Endothelial cell of umbilical vein (primary cell): ENCODE data around the gene SPPL2B.

ENCODE experiments used
- CTCF ChIP-seq, 2 donors: IDR thresholded peaks; 1 replicate in 1 of 2; 2 replicates in 1 of 2; pipeline ENCODE4 v1.5.1; 2011; ENCODE audit warnings: low read length in 2 of 2, mild to moderate bottlenecking in 2 of 2, moderate library complexity in 2 of 2, control low read depth in 1 of 2, inconsistent platforms in 1 of 2, low read depth in 1 of 2; ENCODE audit not compliant: insufficient read depth in 1 of 2; ENCODE audit errors: extremely low read depth in 1 of 2
- EZH2 ChIP-seq: IDR thresholded peaks from 2 replicates; pipeline ENCODE4 v1.6.1; 2012; ENCODE audit warnings: borderline replicate concordance, low read depth, mild to moderate bottlenecking, moderate library complexity, low read length, inconsistent platforms; ENCODE audit not compliant: severe bottlenecking
- GATA2 ChIP-seq: IDR thresholded peaks from 2 replicates; pipeline ENCODE4 v1.7.0; 2011; ENCODE audit warnings: low read depth, mild to moderate bottlenecking, moderate library complexity, mixed read lengths, low read length; ENCODE audit not compliant: insufficient read length, insufficient read depth
- JUN ChIP-seq: IDR thresholded peaks from 2 replicates; pipeline ENCODE4 v1.6.1; 2011; ENCODE audit warnings: borderline replicate concordance, low read depth; ENCODE audit not compliant: insufficient read length, insufficient read depth
- MYC ChIP-seq: IDR thresholded peaks from one replicate; pipeline ENCODE4 v1.6.1; 2011; ENCODE audit warnings: mild to moderate bottlenecking, low read depth, low read length
- POLR2A ChIP-seq: IDR thresholded peaks from 2 replicates; pipeline ENCODE4 v1.6.1; 2012; ENCODE audit warnings: low read depth, mild to moderate bottlenecking, control low read depth, low read length
- POLR2AphosphoS5 ChIP-seq: IDR thresholded peaks from 2 replicates; pipeline ENCODE4 v1.6.1; 2012; ENCODE audit warnings: low read depth, mild to moderate bottlenecking, control low read depth, low read length, moderate library complexity; ENCODE audit not compliant: insufficient read depth

GRCh38 chr19:2333027-2333806 lies 4.7 kb downstream of the SPPL2B start:
- TF ChIP-seq CTCF (IDR thresholded peaks at IDR 0.05; ENCODE audit: extremely low read depth in 1 of 2, insufficient read depth in 1 of 2, low read depth in 1 of 2, low read length in 2 of 2) (no peak), POLR2A (no peak), EZH2 (no peak), MYC (no peak), JUN (no peak), GATA2 (no peak), POLR2AphosphoS5 (no peak)
